Muscle layer of colon (tissue), 2 donors: Measurements from ENCODE around the gene SLC7A14.

Experiments used
- H3K27ac ChIP-seq: one replicate; pipeline ENCODE4 v1.7.0; 2013; ENCODE audit warnings: low read depth, mild to moderate bottlenecking, low read length, moderate library complexity
- H3K27me3 ChIP-seq, 2 donors: one replicate each; pipeline ENCODE4 v1.7.0; 2013; ENCODE audit warnings: low read length in 2 of 2, mild to moderate bottlenecking in 2 of 2; ENCODE audit not compliant: insufficient read depth in 2 of 2, control insufficient read depth in 1 of 2
- H3K36me3 ChIP-seq: one replicate; pipeline ENCODE4 v1.7.0; 2013; ENCODE audit warnings: mild to moderate bottlenecking, low read length; ENCODE audit not compliant: insufficient read depth
- H3K4me1 ChIP-seq: one replicate; pipeline ENCODE4 v1.7.0; 2013; ENCODE audit warnings: mild to moderate bottlenecking, low read length; ENCODE audit not compliant: insufficient read depth
- H3K4me3 ChIP-seq, 2 donors: one replicate each; pipeline ENCODE4 v1.7.0; 2013; ENCODE audit warnings: low read length in 2 of 2, low read depth in 1 of 2, mild to moderate bottlenecking in 1 of 2, moderate library complexity in 1 of 2
- H3K9ac ChIP-seq: one replicate; pipeline ENCODE4 v1.7.0; 2013; ENCODE audit warnings: low read length
- H3K9me3 ChIP-seq: one replicate; pipeline ENCODE4 v1.7.0; 2013; ENCODE audit warnings: mild to moderate bottlenecking, low read length
- donor health status: abdominal sarcoma.
- donor health status: Adenocarcinoma of cecum.

The SLC7A14 gene

DNA sequence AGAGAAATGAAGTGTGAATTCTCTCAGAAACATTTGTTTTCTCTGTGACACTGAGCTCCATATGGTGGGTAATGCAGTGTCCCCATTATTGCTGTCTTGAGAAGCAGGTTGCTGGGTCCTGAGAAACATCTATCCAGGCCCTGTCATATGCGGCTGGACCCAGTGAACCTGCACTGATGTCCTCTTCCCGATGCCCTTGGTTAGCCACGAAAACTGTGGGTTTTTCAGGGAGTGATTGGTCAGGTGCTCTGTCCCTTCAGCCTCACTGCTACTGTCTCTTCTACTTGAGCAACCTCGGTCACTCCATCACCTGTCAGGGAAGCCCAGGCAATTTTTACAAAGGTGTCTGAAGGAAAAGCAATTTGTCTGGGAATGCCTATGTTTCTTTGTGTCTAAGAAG, 77.0 kb downstream of the SLC7A14 start:
- H3K27me3 ChIP-seq, result no peaks in the 10 kb centered on the region
- no peaks in the 10 kb centered on the region for H3K36me3 ChIP-seq
- no peak overlapping the region for H3K9ac ChIP-seq
- no peaks in the 10 kb centered on the region for H3K9me3 ChIP-seq
- no peak overlapping the region for H3K27ac ChIP-seq
- no peaks in the 10 kb centered on the region for H3K4me1 ChIP-seq
- no peak overlapping the region for H3K4me3 ChIP-seq

- Histone ChIP-seq H3K9me3 (no peaks in the 10 kb centered on the region), H3K27ac (no peak overlapping the region)
These were observed 77.6 kb downstream of the SLC7A14 start for GRCh38 chr3:170508291-170508690.

DNA sequence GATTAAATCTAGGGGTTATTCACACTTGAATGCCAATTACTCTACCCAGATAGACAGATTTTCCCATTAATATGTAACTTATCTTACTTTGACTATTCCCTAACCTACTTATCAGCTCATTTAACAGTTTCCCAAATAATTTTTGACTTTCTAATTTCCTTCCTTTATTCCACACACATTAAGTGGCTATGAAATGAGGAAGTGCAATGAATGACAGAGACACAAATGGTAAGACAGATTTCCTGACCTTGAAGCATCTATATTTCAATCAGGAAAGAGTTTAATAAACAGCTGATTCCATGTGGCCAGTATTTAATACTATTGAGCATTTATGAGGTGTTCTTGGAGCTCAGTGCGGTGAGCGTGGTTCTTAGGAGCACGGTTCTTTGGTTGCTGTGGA, 78.8 kb downstream of the SLC7A14 start:
- Histone ChIP-seq H3K9ac (no peak overlapping the region), H3K9me3 (no peaks in the 10 kb centered on the region), H3K36me3 (no peaks in the 10 kb centered on the region), H3K4me1 (no peaks in the 10 kb centered on the region), H3K27ac (no peak overlapping the region), H3K4me3 (no peak overlapping the region), H3K27me3 (no peaks in the 10 kb centered on the region)

More at GRCh38 chr3:170508291-170508690, 77.6 kb downstream of the SLC7A14 start:
- H3K36me3 ChIP-seq, result no peaks in the 10 kb centered on the region
- H3K4me1 ChIP-seq, result no peaks in the 10 kb centered on the region
- H3K9ac ChIP-seq, result no peak overlapping the region
- no peaks in the 10 kb centered on the region for H3K27me3 ChIP-seq
- no peak overlapping the region for H3K4me3 ChIP-seq

GRCh38 chr3:170506556-170506955, 79.3 kb downstream of the SLC7A14 start:
- Histone ChIP-seq H3K9ac (no peak overlapping the region), H3K9me3 (no peaks in the 10 kb centered on the region), H3K4me1 (no peaks in the 10 kb centered on the region), H3K36me3 (no peaks in the 10 kb centered on the region), H3K27me3 (no peaks in the 10 kb centered on the region), H3K27ac (no peak overlapping the region), H3K4me3 (no peak overlapping the region)

DNA sequence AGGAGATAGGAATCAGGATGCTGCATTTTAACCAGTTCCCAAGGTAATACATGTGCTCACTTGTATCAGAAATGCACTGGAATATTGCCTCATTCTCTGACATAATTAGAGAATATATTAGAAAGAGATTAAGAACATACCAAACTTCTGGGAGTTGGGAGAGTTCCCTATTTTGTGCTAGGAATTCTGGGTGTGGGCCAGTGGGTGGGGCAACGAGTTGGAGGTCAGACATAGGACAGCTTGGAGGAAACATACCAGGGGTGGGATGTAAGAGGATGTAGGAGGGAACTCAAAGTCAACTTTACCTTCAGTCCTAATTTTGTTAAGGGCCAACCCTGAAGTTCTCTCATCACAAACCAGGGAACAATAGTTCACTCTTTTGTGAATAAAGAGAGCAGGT, 83.6 kb downstream of the SLC7A14 start:
- Histone ChIP-seq H3K27me3 (no peaks in the 10 kb centered on the region), H3K4me1 (peaks cover 7% of the 10 kb centered on the region)

DNA sequence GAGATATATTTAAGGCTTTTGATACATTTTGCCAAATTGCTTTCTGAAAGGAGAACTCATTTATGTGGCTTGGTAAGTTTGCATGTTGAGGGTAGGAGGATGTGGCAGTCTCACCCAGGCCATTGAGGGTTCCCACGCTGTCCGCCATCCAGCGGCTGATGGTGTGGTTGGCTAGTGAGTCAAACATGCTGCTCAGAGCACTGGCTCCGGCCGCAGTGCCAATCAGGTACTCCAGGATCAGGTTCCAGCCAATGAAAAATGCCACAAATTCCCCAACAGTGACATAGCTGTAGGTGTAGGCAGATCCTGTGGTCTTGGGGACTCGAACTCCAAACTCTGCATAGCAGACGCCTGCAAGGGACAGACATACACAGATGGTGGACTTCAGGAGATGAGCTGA, 84.9 kb downstream of the SLC7A14 start:
- H3K27ac ChIP-seq, result no peak overlapping the region
- H3K9me3 ChIP-seq, result no peaks in the 10 kb centered on the region
- no peaks in the 10 kb centered on the region for H3K36me3 ChIP-seq
- H3K27me3 ChIP-seq, result no peaks in the 10 kb centered on the region
- no peak overlapping the region for H3K4me3 ChIP-seq
- no peak overlapping the region for H3K9ac ChIP-seq
- H3K4me1 ChIP-seq, result peaks cover 7% of the 10 kb centered on the region

More for the DNA sequence above, 83.6 kb downstream of the SLC7A14 start:
- H3K9me3 ChIP-seq, result no peaks in the 10 kb centered on the region
- no peak overlapping the region for H3K27ac ChIP-seq
- no peak overlapping the region for H3K4me3 ChIP-seq
- H3K9ac ChIP-seq, result no peak overlapping the region
- no peaks in the 10 kb centered on the region for H3K36me3 ChIP-seq

DNA sequence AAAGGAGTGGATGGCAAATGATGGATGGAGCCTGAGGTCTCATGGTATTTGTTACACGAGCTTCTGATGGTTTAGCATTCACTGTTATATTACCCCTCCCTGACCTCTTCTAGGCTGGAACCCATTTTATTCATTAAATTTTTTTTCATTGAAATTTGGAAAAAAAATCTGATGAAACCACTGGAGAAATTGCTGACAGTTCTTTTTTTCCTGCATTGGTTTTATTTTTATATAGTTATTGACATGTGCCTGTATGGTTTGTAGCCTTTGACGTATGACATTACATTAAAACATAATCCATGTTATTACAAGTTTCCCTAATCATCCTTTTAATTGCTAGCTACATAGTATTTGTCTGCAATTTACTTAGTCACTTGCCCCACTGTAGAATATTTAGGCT, 85.4 kb downstream of the SLC7A14 start:
- H3K36me3 ChIP-seq, result no peaks in the 10 kb centered on the region
- H3K27me3 ChIP-seq, result no peaks in the 10 kb centered on the region
- H3K27ac ChIP-seq, result no peak overlapping the region
- no peaks in the 10 kb centered on the region for H3K9me3 ChIP-seq
- H3K4me1 ChIP-seq, result peaks cover 7% of the 10 kb centered on the region
- no peak overlapping the region for H3K4me3 ChIP-seq
- H3K9ac ChIP-seq, result no peak overlapping the region

DNA sequence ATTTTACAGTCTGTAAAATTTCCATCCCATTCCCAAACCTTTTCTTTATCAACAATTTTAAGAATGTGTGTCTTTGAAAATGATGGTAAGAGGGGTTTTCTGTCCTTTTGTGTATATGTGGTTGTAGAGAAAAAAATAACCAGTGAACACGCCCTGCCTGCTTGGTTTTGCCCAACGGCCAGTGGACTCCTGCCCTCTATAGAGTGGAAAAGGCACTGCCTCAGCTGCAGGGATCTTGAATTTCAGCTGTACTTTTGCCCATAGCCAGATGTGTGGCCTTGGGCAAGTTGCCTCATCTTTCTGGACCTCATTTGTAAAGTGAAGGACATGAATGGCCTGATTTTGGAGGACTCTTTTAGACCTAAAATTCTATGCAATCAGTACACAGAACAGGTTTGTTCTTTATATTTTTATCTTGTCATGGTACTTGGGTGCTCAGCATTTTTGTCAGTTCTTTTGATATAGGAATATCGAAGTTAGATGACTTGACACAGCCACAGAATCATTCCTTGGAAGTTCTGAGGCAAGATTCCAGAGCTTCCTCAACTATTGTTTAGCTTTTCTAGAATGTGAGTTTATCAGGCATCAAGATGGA, 86.2 kb downstream of the SLC7A14 start:
- Histone ChIP-seq H3K36me3 (no peaks in the 10 kb centered on the region), H3K9me3 (no peaks in the 10 kb centered on the region), H3K27ac (no peak overlapping the region), H3K4me3 (no peak overlapping the region), H3K4me1 (peaks cover 7% of the 10 kb centered on the region), H3K27me3 (no peaks in the 10 kb centered on the region), H3K9ac (no peak overlapping the region)

- no peak overlapping the region for H3K27ac ChIP-seq
- H3K27me3 ChIP-seq, result no peaks in the 10 kb centered on the region
- no peaks in the 10 kb centered on the region for H3K9me3 ChIP-seq
- peaks cover 7% of the 10 kb centered on the region for H3K4me1 ChIP-seq
- H3K9ac ChIP-seq, result no peak overlapping the region
- no peaks in the 10 kb centered on the region for H3K36me3 ChIP-seq
- no peak overlapping the region for H3K4me3 ChIP-seq
These were observed 88.4 kb downstream of the SLC7A14 start for GRCh38 chr3:170497207-170498095.

GRCh38 chr3:170496868-170497140, 89.1 kb downstream of the SLC7A14 start:
- Histone ChIP-seq H3K36me3 (no peaks in the 10 kb centered on the region), H3K9me3 (no peaks in the 10 kb centered on the region), H3K27ac (no peak overlapping the region), H3K4me1 (peaks cover 7% of the 10 kb centered on the region), H3K4me3 (no peak overlapping the region), H3K27me3 (no peaks in the 10 kb centered on the region), H3K9ac (no peak overlapping the region)

GRCh38 chr3:170496026-170496867, 89.6 kb downstream of the SLC7A14 start:
- Histone ChIP-seq H3K36me3 (no peaks in the 10 kb centered on the region), H3K9me3 (no peaks in the 10 kb centered on the region), H3K4me1 (peaks cover 7% of the 10 kb centered on the region), H3K4me3 (no peak overlapping the region), H3K27me3 (no peaks in the 10 kb centered on the region), H3K27ac (no peak overlapping the region), H3K9ac (no peak overlapping the region)
